H1 (cell line): ENCODE data around the gene GDAP1L1. TPM values are rescaled to one million over a fixed set of nuclear protein-coding genes. Genes with fewer than 3 reads are reported as not detected.

Experiments
- CTCF ChIA-PET: fragments of 300-600 bp; sonication (Branson Sonifier 250); formaldehyde crosslinking; loops from one replicate; lab custom pipeline; 2021; ENCODE audit not compliant: partially characterized antibody; lab: Charles Lee
- POLR2A ChIA-PET: fragments of 300-600 bp; sonication (Branson Sonifier 250); formaldehyde crosslinking; loops from one replicate; lab custom pipeline; 2021; ENCODE audit warnings: inconsistent platforms; ENCODE audit not compliant: partially characterized antibody; lab: Charles Lee
- DNase-seq, 2 experiments: peaks; one replicate each; pipeline versions ENCODE4 v3.0.0 to v3.0.0-alpha.2; 2010 to 2022; ENCODE audit warnings: low spot score in 2 of 2, low read depth in 1 of 2, mixed read lengths in 1 of 2
- FAIRE-seq: peaks from 2 replicates; lab custom pipeline; 2011; peaks lifted over from hg19 to GRCh38; lab: Jason Lieb, UNC
- H2AFZ ChIP-seq: 2 replicates; pipeline ENCODE4 v1.8.1; 2012; ENCODE audit warnings: low read length, inconsistent platforms
- H2AK5ac ChIP-seq: 2 replicates; pipeline ENCODE4 v1.6.1; 2013; ENCODE audit warnings: low read depth, low read length
- H2BK120ac ChIP-seq: replicated peaks from 2 replicates; pipeline ENCODE3; 2013; ENCODE audit warnings: low read depth, low read length, inconsistent platforms
- H2BK12ac ChIP-seq: 2 replicates; pipeline ENCODE4 v1.6.1; 2013; ENCODE audit warnings: low read depth, low read length
- H2BK15ac ChIP-seq: 2 replicates; pipeline ENCODE4 v1.6.1; 2013; ENCODE audit warnings: low read length
- H2BK20ac ChIP-seq: 2 replicates; pipeline ENCODE4 v1.6.1; 2013; ENCODE audit warnings: low read length
- H2BK5ac ChIP-seq: 2 replicates; pipeline ENCODE4 v1.6.1; 2013; ENCODE audit warnings: low read depth, low read length
- H3K14ac ChIP-seq: 2 replicates; pipeline ENCODE4 v1.6.1; 2013; ENCODE audit warnings: inconsistent platforms; ENCODE audit not compliant: insufficient read length
- H3K18ac ChIP-seq: 2 replicates; pipeline ENCODE4 v1.6.1; 2013; ENCODE audit warnings: low read length; ENCODE audit errors: extremely low read depth
- H3K23ac ChIP-seq: 2 replicates; pipeline ENCODE4 v1.6.1; 2013; ENCODE audit warnings: inconsistent platforms; ENCODE audit not compliant: insufficient read length
- H3K23me2 ChIP-seq: 2 replicates; pipeline ENCODE4 v1.6.1; 2013; ENCODE audit warnings: low read depth, low read length
- H3K27ac ChIP-seq: 2 replicates; pipeline ENCODE4 v1.6.1; 2011; ENCODE audit warnings: low read depth, low read length, inconsistent platforms
- H3K27me3 ChIP-seq, 4 experiments: replicated peaks in 1 of 4; 1 replicate in 1 of 4; 2 replicates in 3 of 4; pipeline versions ENCODE4 v1.6.1 to v1.8.1; 2011 to 2013; ENCODE audit warnings: low read length in 3 of 4, mild to moderate bottlenecking in 3 of 4, inconsistent platforms in 2 of 4, mixed read lengths in 2 of 4, moderate library complexity in 1 of 4; ENCODE audit not compliant: control insufficient read depth in 3 of 4, insufficient read depth in 3 of 4; ENCODE audit errors: extremely low read depth in 1 of 4
- H3K36me3 ChIP-seq, 4 experiments: 2 replicates each; pipeline versions ENCODE4 v1.6.1 to v1.8.1; 2011 to 2013; ENCODE audit warnings: mild to moderate bottlenecking in 4 of 4, low read length in 3 of 4, moderate library complexity in 2 of 4, control low read depth in 1 of 4, inconsistent platforms in 1 of 4; ENCODE audit not compliant: insufficient read depth in 4 of 4, control insufficient read depth in 2 of 4
- H3K4ac ChIP-seq: replicated peaks from 2 replicates; pipeline ENCODE3; 2013; ENCODE audit warnings: low read length, low read depth, mixed read lengths, inconsistent platforms; ENCODE audit not compliant: insufficient read length
- H3K4me1 ChIP-seq, 4 experiments: replicated peaks in 1 of 4; 1 replicate in 1 of 4; 2 replicates in 3 of 4; pipeline versions ENCODE4 v1.6.1 to v1.8.1; 2011 to 2013; ENCODE audit warnings: low read length in 3 of 4, inconsistent platforms in 2 of 4, mixed read lengths in 1 of 4; ENCODE audit not compliant: insufficient read depth in 4 of 4, control insufficient read depth in 3 of 4
- H3K4me2 ChIP-seq, 2 experiments: 2 replicates each; pipeline versions ENCODE4 v1.6.1 to v1.8.1; 2011 to 2013; ENCODE audit warnings: low read depth in 2 of 2, low read length in 2 of 2, control low read depth in 1 of 2, inconsistent platforms in 1 of 2, mild to moderate bottlenecking in 1 of 2; ENCODE audit not compliant: insufficient read depth in 1 of 2
- H3K4me3 ChIP-seq, 4 experiments: fragments of 200-600, 300-600 bp in 1 of 4; sonication (generic), shearing (Covaris generic), sonication (Bioruptor Twin) in 1 of 4; 2 replicates each; pipeline versions ENCODE4 v1.5.1 to v1.8.1; 2011 to 2016; ENCODE audit warnings: low read length in 4 of 4, low read depth in 3 of 4, control low read depth in 2 of 4, inconsistent platforms in 2 of 4, mild to moderate bottlenecking in 2 of 4, mixed read lengths in 1 of 4, moderate library complexity in 1 of 4; ENCODE audit not compliant: insufficient read depth in 2 of 4; ENCODE audit errors: extremely low read depth in 1 of 4
- H3K56ac ChIP-seq: replicated peaks from 2 replicates; pipeline ENCODE3; 2013; ENCODE audit warnings: low read depth, mild to moderate bottlenecking, mixed read lengths, low read length, inconsistent platforms; ENCODE audit not compliant: insufficient read length
- H3K79me1 ChIP-seq: 2 replicates; pipeline ENCODE4 v1.6.1; 2013; ENCODE audit warnings: low read depth, low read length, control low read depth
- H3K79me2 ChIP-seq, 2 experiments: 2 replicates each; pipeline versions ENCODE4 v1.6.1 to v1.8.1; 2012 to 2013; ENCODE audit warnings: low read length in 2 of 2, mild to moderate bottlenecking in 2 of 2, inconsistent platforms in 1 of 2; ENCODE audit not compliant: insufficient read depth in 2 of 2, control insufficient read depth in 1 of 2
- H3K9ac ChIP-seq, 4 experiments: replicated peaks in 1 of 4; 1 replicate in 1 of 4; 2 replicates in 3 of 4; pipeline versions ENCODE4 v1.6.1 to v1.8.1; 2011 to 2013; ENCODE audit warnings: low read depth in 3 of 4, low read length in 3 of 4, control low read depth in 2 of 4, mild to moderate bottlenecking in 2 of 4, moderate library complexity in 2 of 4, inconsistent platforms in 1 of 4; ENCODE audit errors: extremely low read depth in 1 of 4
- H3K9me3 ChIP-seq, 2 experiments: 2 replicates each; pipeline versions ENCODE4 v1.6.1 to v1.8.1; 2012 to 2013; ENCODE audit warnings: mild to moderate bottlenecking in 2 of 2, moderate library complexity in 2 of 2, control low read depth in 1 of 2, inconsistent platforms in 1 of 2, low read depth in 1 of 2, low read length in 1 of 2, mixed read lengths in 1 of 2; ENCODE audit not compliant: insufficient read depth in 2 of 2
- H4K20me1 ChIP-seq, 2 experiments: replicated peaks in 1 of 2; 2 replicates each; pipeline versions ENCODE3 to v1.8.1; 2011 to 2013; ENCODE audit warnings: inconsistent platforms in 2 of 2, low read length in 2 of 2, mild to moderate bottlenecking in 1 of 2; ENCODE audit not compliant: insufficient read depth in 2 of 2, control insufficient read depth in 1 of 2
- H4K5ac ChIP-seq: 2 replicates; pipeline ENCODE4 v1.6.1; 2013; ENCODE audit warnings: low read length, low read depth, mixed read lengths, inconsistent platforms; ENCODE audit not compliant: insufficient read length
- H4K8ac ChIP-seq: 2 replicates; pipeline ENCODE4 v1.8.0; 2013; ENCODE audit warnings: mild to moderate bottlenecking, moderate library complexity, low read length, inconsistent platforms; ENCODE audit not compliant: insufficient read depth; ENCODE audit errors: extremely low read depth
- H4K91ac ChIP-seq: replicated peaks from 2 replicates; pipeline ENCODE3; 2013; ENCODE audit warnings: low read length, mixed read lengths, inconsistent platforms; ENCODE audit not compliant: insufficient read length
- BCL11A ChIP-seq, 2 experiments: IDR thresholded peaks; one replicate each; pipeline ENCODE4 v1.6.1; 2011; ENCODE audit warnings: low read depth in 2 of 2, low read length in 2 of 2, mild to moderate bottlenecking in 2 of 2
- BRCA1 ChIP-seq: IDR thresholded peaks from 2 replicates; pipeline ENCODE4 v1.6.1; 2012; ENCODE audit warnings: low read depth, low read length, improper control_type of control experiment
- EP300 ChIP-seq, 2 experiments: IDR thresholded peaks; 1 replicate in 1 of 2; 2 replicates in 1 of 2; pipeline ENCODE4 v1.6.1; 2011 to 2012; ENCODE audit warnings: low read depth in 2 of 2, low read length in 2 of 2, mild to moderate bottlenecking in 2 of 2, borderline replicate concordance in 1 of 2, inconsistent platforms in 1 of 2, moderate library complexity in 1 of 2
- FOSL1 ChIP-seq: IDR thresholded peaks from 2 replicates; pipeline ENCODE4 v1.6.1; 2011; ENCODE audit warnings: mild to moderate bottlenecking, low read depth, low read length, moderate library complexity; ENCODE audit not compliant: insufficient read depth
- GABPA ChIP-seq: IDR thresholded peaks from 2 replicates; pipeline ENCODE4 v1.6.1; 2011; ENCODE audit warnings: mild to moderate bottlenecking, low read length, moderate library complexity, borderline replicate concordance; ENCODE audit not compliant: insufficient read depth
- HDAC6 ChIP-seq: IDR thresholded peaks from one replicate; pipeline ENCODE4 v1.7.1; 2012; ENCODE audit warnings: low read depth, mild to moderate bottlenecking, inconsistent platforms, low read length, moderate library complexity
- NANOG ChIP-seq: IDR thresholded peaks from 2 replicates; pipeline ENCODE4 v1.6.1; 2011; ENCODE audit warnings: low read length, low read depth, mild to moderate bottlenecking, inconsistent platforms; ENCODE audit not compliant: insufficient read depth, poor library complexity, severe bottlenecking
- SRF ChIP-seq: IDR thresholded peaks from 2 replicates; pipeline ENCODE4 v1.6.1; 2011; ENCODE audit warnings: mild to moderate bottlenecking, low read depth, low read length, moderate library complexity
- WGBS, 2 experiments: shearing (Covaris generic) in 1 of 2; methylation state at CpG; one replicate each; pipeline versions ENCODE4 v1.1.6 to v1.1.7; 2013 to 2015; ENCODE audit warnings: low lambda C conversion rate in 2 of 2, mixed read lengths in 2 of 2, inconsistent platforms in 1 of 2, low coverage in 1 of 2, missing lambda C conversion rate in 1 of 2; ENCODE audit not compliant: insufficient replicate concordance in 2 of 2, insufficient coverage in 1 of 2, insufficient read length in 1 of 2; ENCODE audit errors: extremely low coverage in 1 of 2, missing lambda C conversion rate in 1 of 2; 5-methylcytosine and 5-hydroxymethylcytosine counted together
- polyA plus RNA-seq, 7 experiments: library from polyadenylated mRNA; depleted of rRNA in 3 of 7; stranded (reverse) in 5 of 7; unstranded in 2 of 7; fragments of >200 nt in 5 of 7; fragments of 200-250 nt in 2 of 7; gene quantifications; 1 replicate in 5 of 7; 2 replicates in 1 of 7; 4 replicates in 1 of 7; pipeline versions ENCODE4 v1.2.1 to v1.2.3, GENCODE V29; 2011 to 2013; ENCODE audit warnings: missing spikeins in 2 of 7, mixed read lengths in 2 of 7
- total RNA-seq: library from RNA; stranded (reverse); fragmentation: NEBNext Ultra II Directional; extraction: Animal tissue kit (Norgen Biotek cat#: 25700); gene quantifications from 2 replicates; pipeline ENCODE4 v1.2.1, GENCODE V29; 2021
- TF ChIP-seq, protein P1 (sequence below): IDR thresholded peaks from 2 replicates; pipeline ENCODE4 v1.6.1; 2011; ENCODE audit warnings: low read length, improper control_type of control experiment

GDAP1L1 gene
- total and polyA plus RNA-seq, 2 of the 8 experiments (the other 6 are each of a cell fraction or from before 2014, with no cell fraction given), result 8.5 to 63.1 TPM

DNA sequence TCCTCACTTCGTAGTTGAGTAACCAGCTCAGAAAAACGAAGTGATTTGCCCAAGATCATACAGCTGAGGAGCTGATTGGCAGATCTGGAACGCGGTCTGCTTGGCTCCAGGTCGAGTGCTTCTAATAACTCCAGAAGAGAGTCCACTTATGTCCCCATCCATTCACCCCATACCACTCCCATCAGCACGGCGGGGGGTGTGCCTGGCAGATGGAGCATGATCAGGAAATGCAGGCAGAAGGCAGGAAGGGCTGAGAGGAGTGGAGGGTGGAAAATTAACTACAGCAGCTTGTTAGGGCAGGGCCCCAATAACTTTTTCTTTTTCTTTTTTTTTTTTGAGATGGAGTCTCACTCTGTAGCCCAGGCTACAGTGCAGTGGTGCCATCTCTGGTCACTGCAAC is 48.9 kb downstream of the GDAP1L1 start:
- Histone ChIP-seq H2BK15ac (no peak overlapping the region), H3K36me3 (no peaks in the 10 kb centered on the region), H3K79me2 (no peaks in the 10 kb centered on the region), H3K27me3 (no peaks in the 10 kb centered on the region), H3K56ac (no peak overlapping the region), H3K23me2 (no peaks in the 10 kb centered on the region), H2AFZ (no peak overlapping the region), H3K4me3 (no peak overlapping the region), H3K4ac (no peak overlapping the region), H4K91ac (no peak overlapping the region), H3K9me3 (no peaks in the 10 kb centered on the region), H3K14ac (no peak overlapping the region), H3K9ac (no peak overlapping the region), H2BK12ac (no peak overlapping the region; the same call in 1 of the 2 replicates), H4K20me1 (no peaks in the 10 kb centered on the region), H2BK5ac (no peak overlapping the region), H2BK120ac (no peak overlapping the region), H3K4me2 (no peak overlapping the region), H4K8ac (no peak overlapping the region), H3K27ac (no peak overlapping the region), H3K18ac (no peak overlapping the region), H2BK20ac (no peak overlapping the region), H3K79me1 (no peaks in the 10 kb centered on the region; the same call in 1 of the 2 replicates), H4K5ac (no peak overlapping the region), H3K4me1 (no peaks in the 10 kb centered on the region), H2AK5ac (no peak overlapping the region), H3K23ac (no peak overlapping the region)
- ChIA-PET POLR2A (no interaction called here), CTCF (interaction anchor here (1.3 to 1.5 kb wide), 2 partner anchors 15 to 23 kb away, joined by 4 to 6 read pairs; partner anchors contain the start of gene FITM2)
- WGBS, 2 experiments, result 77% methylated on average over 7 of the region's 7 CpGs; no CpG with 5 or more reads in 1 of the 2 experiments
- TF ChIP-seq HDAC6, result no peak
- no peak for TF ChIP-seq FOSL1
- TF ChIP-seq EP300 (IDR thresholded peaks at IDR 0.05; ENCODE audit: borderline replicate concordance in 1 of 2, low read depth in 2 of 2, low read length in 2 of 2), result no peak
- no peak for TF ChIP-seq BCL11A (IDR thresholded peaks at IDR 0.05; ENCODE audit: low read depth in 2 of 2, low read length in 2 of 2)
- no peak for TF ChIP-seq SRF
- no peak for TF ChIP-seq NANOG
- TF ChIP-seq BRCA1, result no peak
- no peak for TF ChIP-seq GABPA
- TF ChIP-seq, protein P1, sequence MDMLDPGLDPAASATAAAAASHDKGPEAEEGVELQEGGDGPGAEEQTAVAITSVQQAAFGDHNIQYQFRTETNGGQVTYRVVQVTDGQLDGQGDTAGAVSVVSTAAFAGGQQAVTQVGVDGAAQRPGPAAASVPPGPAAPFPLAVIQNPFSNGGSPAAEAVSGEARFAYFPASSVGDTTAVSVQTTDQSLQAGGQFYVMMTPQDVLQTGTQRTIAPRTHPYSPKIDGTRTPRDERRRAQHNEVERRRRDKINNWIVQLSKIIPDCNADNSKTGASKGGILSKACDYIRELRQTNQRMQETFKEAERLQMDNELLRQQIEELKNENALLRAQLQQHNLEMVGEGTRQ, result no peak
- DNase-seq, result no peak
- no peak for FAIRE-seq
